Fibroblast of skin of right biceps (primary cell): ENCODE data around the gene FBXO45.
A peak's percentile ranks its signal among the peaks of the same experiment; 100 is the strongest.
"Not testable (repeated sequence)": the region's sequence is repeated elsewhere in the genome, so short reads cannot be mapped to it uniquely, and the experiment has no call there.

Source experiments
- DNase-seq: peaks from one replicate; pipeline ENCODE4 v3.0.0-alpha.2; 2013

The FBXO45 gene

GRCh38 chr3:196620161-196620604 lies 51.7 kb downstream of the FBXO45 start:
- no peak for DNase-seq

DNA sequence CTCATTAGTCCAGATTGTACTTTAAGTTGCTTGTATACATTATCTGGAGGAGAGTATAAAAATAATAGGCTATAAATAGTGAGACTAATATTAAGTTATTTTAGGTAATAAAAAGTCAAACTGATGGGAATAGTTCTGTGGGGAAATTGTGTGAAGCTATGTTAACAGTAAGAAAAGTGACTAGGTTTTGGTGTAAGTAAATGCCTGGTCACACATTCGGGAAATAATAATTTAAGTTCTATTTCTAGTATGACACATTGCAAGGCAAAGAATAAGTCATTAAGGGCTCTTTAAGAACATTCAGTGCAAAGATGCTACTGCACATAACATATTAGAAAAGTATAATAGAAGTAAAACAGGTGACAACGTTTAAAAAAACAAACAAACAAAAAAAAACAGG lies 52.2 kb downstream of the FBXO45 start:
- DNase-seq: no peak

GRCh38 chr3:196621611-196622010 lies 53.2 kb downstream of the FBXO45 start:
- DNase-seq: no peak

GRCh38 chr3:196624067-196624790 lies 55.8 kb downstream of the FBXO45 start:
- no peak for DNase-seq

DNA sequence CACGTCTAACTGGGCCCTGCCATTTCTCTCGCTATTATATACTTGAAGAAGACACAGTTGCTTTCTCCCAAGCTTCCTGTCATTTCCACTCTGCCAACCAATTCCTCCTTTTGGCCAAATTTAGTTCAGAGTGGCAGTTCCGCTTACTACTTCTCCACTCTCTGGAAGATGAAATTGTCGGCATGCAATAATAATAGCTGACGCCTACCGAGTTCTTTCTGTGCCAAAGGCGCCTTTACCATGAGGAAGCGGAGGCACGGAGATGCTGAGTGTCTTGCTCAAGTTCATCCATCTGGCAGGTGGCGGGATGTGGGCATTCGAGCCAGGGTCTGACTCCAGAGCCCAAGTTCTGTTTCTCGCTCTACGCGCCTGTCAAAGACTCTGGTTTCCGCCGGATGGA lies 56.4 kb downstream of the FBXO45 start:
- DNase-seq: no peak

DNA sequence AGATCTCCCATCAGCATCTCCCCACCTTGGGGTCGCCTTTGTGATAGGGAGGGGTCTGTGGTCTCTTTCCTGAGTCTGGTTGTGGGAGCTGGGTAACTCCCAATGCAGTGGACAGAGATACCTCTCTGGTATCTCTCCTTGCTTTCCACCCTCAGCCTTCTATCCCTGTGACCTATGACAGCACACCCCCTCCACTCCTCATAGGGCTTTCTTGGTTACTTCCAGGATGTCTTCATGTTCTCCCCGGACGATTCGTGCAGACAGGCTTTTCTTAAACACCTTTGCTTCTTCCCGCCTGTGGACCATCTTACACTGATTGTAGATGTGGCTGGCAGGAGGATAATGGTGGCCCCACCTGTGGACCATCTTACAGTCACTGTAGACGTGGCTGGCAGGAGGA lies 56.9 kb downstream of the FBXO45 start:
- no peak for DNase-seq

DNA sequence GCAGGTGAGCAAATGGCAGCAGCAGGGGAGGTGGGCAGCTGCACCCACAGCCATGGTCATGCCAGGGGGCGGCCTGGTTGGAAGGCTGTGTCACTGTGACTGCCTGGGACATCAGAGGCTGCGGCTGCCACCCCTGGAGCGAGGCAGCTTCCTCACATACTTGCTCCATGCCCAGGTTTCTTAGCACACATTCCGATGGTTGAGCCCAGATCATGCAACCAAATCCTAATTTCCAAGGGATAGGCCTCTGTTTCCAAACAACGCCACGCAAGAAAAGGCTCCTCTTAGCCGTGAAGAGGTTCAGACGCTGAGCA lies 59.4 kb downstream of the FBXO45 start:
- DNase-seq: no peak

DNA sequence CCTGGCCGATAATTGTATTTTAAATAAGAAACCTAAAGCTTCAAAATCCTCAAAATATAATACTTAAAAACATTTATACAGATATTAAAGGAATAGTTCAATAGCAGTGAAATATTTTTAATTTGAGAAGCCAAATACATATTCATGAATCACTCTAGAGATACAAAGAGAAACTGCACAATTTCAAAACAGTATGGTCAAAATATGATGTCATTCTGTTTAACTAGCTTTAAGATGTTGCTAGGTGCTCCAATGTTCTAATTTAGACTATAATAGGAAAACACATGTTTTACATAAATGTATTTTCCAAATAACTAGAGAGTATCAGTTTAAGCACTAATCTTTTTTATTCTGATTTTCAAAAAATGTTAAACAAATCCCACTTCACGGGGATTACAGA lies 60.8 kb downstream of the FBXO45 start:
- DNase-seq: no peak

- DNase-seq: no peak
Measured at GRCh38 chr3:196631682-196632045, 63.2 kb downstream of the FBXO45 start.

- DNase-seq: peak; percentile 81
Measured at GRCh38 chr3:196632046-196632751, 63.7 kb downstream of the FBXO45 start.

GRCh38 chr3:196633555-196634151 lies 65.2 kb downstream of the FBXO45 start:
- DNase-seq: no peak

DNA sequence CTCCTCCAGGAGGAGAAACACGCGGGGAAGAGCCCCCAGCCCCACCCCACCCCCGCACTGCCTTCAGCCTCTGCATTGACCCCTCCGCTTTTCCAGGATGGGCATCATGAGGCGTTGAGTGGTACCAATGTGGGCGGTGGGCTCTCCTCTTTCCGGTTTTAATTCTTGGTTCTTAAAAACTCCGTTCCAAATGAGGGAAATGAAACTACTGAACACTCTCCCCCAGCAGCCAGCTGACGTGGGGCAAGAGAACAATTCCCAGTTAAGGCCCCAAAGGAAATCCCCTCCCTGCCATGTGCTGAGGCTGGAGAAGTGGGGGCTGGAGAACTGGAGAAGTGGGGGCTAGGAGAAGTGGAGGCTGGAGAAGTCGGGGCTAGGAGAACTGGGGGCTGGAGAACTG lies 65.8 kb downstream of the FBXO45 start:
- no peak for DNase-seq

DNA sequence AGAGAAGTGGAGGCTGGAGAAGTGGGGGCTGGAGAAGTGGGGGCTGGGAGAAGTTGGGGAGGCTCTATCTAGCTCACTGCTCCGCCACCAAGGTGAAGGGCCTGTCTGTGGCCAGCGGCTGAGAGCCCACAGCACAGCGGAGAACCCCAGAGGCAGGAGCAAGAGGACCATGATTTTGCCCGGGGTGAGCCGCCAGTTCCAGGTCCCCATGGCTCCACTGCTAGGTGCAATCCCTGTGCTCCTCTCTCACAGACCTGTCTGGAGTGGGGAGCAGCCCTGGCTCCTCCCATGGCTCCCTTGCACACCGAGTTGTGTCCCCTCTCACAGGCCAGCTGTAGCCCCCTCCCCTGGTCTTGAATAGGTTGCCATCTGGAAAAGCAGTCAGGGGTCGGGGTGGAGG lies 66.4 kb downstream of the FBXO45 start:
- DNase-seq: no peak

- DNase-seq: no peak
Measured at GRCh38 chr3:196636369-196637349, 68.2 kb downstream of the FBXO45 start.

- not testable (repeated sequence) for DNase-seq
Measured at GRCh38 chr3:196637941-196638340, 69.5 kb downstream of the FBXO45 start.
